SK-N-SH treated with all-trans-retinoic acid at 6 μM for 48 hours (cell line): ENCODE measurements around the gene GBGT1.

Experiments
- ATAC-seq: fragments of 200-7000 bp; cut with Tn5 transposase; 3 replicates; pipeline ENCODE4 v1.9.1; 2020; ENCODE audit warnings: mild to moderate bottlenecking, moderate library complexity
- ARNTL ChIP-seq: fragments of 450-650 bp; formaldehyde crosslinking; IDR thresholded peaks from 2 replicates; pipeline ENCODE4 v1.5.0; 2020; ENCODE audit warnings: low read depth, mild to moderate bottlenecking, moderate library complexity, borderline replicate concordance
- BACH2 ChIP-seq: fragments of 250-450 bp; sonication (Bioruptor Pico); IDR thresholded peaks from 2 replicates; pipeline ENCODE4 v1.9.0; 2021; ENCODE audit warnings: mild to moderate bottlenecking, borderline replicate concordance
- CREB5 ChIP-seq: fragments of 250-450 bp; sonication (Bioruptor Pico); IDR thresholded peaks from 2 replicates; pipeline ENCODE4 v1.5.1; 2020; ENCODE audit warnings: low read depth, mild to moderate bottlenecking, moderate library complexity
- CSDC2 ChIP-seq: fragments of 250-450 bp; sonication (Bioruptor Pico); IDR thresholded peaks from 2 replicates; pipeline ENCODE4 v1.5.0; 2020; ENCODE audit warnings: mild to moderate bottlenecking, moderate library complexity
- CSRNP3 ChIP-seq: fragments of 250-450 bp; sonication (Bioruptor Pico); IDR thresholded peaks from 2 replicates; pipeline ENCODE4 v1.5.1; 2021; ENCODE audit warnings: mild to moderate bottlenecking, moderate library complexity
- ISL1 ChIP-seq: fragments of 250-450 bp; sonication (Bioruptor Pico); IDR thresholded peaks from 2 replicates; pipeline ENCODE4 v2.1.2; 2022; ENCODE audit warnings: mild to moderate bottlenecking, moderate library complexity
- PATZ1 ChIP-seq: fragments of 250-450 bp; sonication (Bioruptor Pico); IDR thresholded peaks from 2 replicates; pipeline ENCODE4 v1.8.0; 2020; ENCODE audit warnings: mild to moderate bottlenecking, moderate library complexity, borderline replicate concordance
- PPARA ChIP-seq: fragments of 250-450 bp; sonication (Bioruptor Pico); IDR thresholded peaks from 2 replicates; pipeline ENCODE4 v1.5.0; 2020; ENCODE audit warnings: mild to moderate bottlenecking, borderline replicate concordance
- RARB ChIP-seq: fragments of 250-450 bp; sonication (Bioruptor Pico); IDR thresholded peaks from 2 replicates; pipeline ENCODE4 v1.8.0; 2021; ENCODE audit warnings: mild to moderate bottlenecking, moderate library complexity
- SNAI2 ChIP-seq: fragments of 250-450 bp; sonication (Bioruptor Pico); IDR thresholded peaks from 2 replicates; pipeline ENCODE4 v1.5.0; 2020; ENCODE audit warnings: mild to moderate bottlenecking, moderate library complexity
- TCF4 ChIP-seq: fragments of 250-450 bp; sonication (Bioruptor Pico); IDR thresholded peaks from 2 replicates; pipeline ENCODE4 v1.8.0; 2021; ENCODE audit warnings: mild to moderate bottlenecking, moderate library complexity, borderline replicate concordance
- TOX ChIP-seq: fragments of 250-450 bp; sonication (Bioruptor Pico); IDR thresholded peaks from 2 replicates; pipeline ENCODE4 v1.8.0; 2021; ENCODE audit warnings: mild to moderate bottlenecking, moderate library complexity, borderline replicate concordance
- TSHZ2 ChIP-seq: fragments of 250-450 bp; sonication (Bioruptor Pico); IDR thresholded peaks from 2 replicates; pipeline ENCODE4 v1.5.0; 2020; ENCODE audit warnings: mild to moderate bottlenecking, moderate library complexity
- ZC3H10 ChIP-seq: fragments of 250-450 bp; sonication (Bioruptor Pico); IDR thresholded peaks from 2 replicates; pipeline ENCODE4 v1.5.1; 2021; ENCODE audit warnings: mild to moderate bottlenecking, moderate library complexity
- ZNF565 ChIP-seq: fragments of 450-650 bp; formaldehyde crosslinking; conservative IDR thresholded peaks from 2 replicates; pipeline ENCODE4 v1.5.0; 2020; ENCODE audit warnings: low read depth, mild to moderate bottlenecking, moderate library complexity
- ZNF70 ChIP-seq: fragments of 450-650 bp; formaldehyde crosslinking; IDR thresholded peaks from 2 replicates; pipeline ENCODE4 v1.5.0; 2020; ENCODE audit warnings: mild to moderate bottlenecking, moderate library complexity
- ZNF8 ChIP-seq: fragments of 450-650 bp; formaldehyde crosslinking; IDR thresholded peaks from 2 replicates; pipeline ENCODE4 v1.5.0; 2020; ENCODE audit warnings: mild to moderate bottlenecking, moderate library complexity

GBGT1 gene

GRCh38 chr9:133154097-133154989 lies 9.4 kb downstream of the GBGT1 start:
- TF ChIP-seq PPARA (CRISPR knock-in tag) (no peak), TSHZ2 (no peak), ZNF8 (no peak), TOX (no peak), SNAI2 (no peak), BACH2 (CRISPR knock-in tag) (no peak), ARNTL (no peak), CREB5 (CRISPR knock-in tag) (no peak), RARB (no peak)
- TF ChIP-seq, all 23 proteins: peak for 0
- ATAC-seq = no peak

- no peak for ATAC-seq
- TF ChIP-seq ISL1 (CRISPR knock-in tag) (no peak), CSDC2 (CRISPR knock-in tag) (no peak), ZNF70 (CRISPR knock-in tag) (no peak), TSHZ2 (no peak), CSRNP3 (CRISPR knock-in tag) (no peak), ZNF8 (no peak), PATZ1 (CRISPR knock-in tag) (no peak), ZC3H10 (CRISPR knock-in tag) (no peak), TCF4 (CRISPR knock-in tag) (no peak), RARB (no peak), PPARA (CRISPR knock-in tag) (no peak), BACH2 (CRISPR knock-in tag) (no peak), ZNF565 (CRISPR knock-in tag) (no peak)
Observed at GRCh38 chr9:133153227-133154096, 10.3 kb downstream of the GBGT1 start.
